ENCODE data around the gene SYN1.

The SYN1 gene

DNA sequence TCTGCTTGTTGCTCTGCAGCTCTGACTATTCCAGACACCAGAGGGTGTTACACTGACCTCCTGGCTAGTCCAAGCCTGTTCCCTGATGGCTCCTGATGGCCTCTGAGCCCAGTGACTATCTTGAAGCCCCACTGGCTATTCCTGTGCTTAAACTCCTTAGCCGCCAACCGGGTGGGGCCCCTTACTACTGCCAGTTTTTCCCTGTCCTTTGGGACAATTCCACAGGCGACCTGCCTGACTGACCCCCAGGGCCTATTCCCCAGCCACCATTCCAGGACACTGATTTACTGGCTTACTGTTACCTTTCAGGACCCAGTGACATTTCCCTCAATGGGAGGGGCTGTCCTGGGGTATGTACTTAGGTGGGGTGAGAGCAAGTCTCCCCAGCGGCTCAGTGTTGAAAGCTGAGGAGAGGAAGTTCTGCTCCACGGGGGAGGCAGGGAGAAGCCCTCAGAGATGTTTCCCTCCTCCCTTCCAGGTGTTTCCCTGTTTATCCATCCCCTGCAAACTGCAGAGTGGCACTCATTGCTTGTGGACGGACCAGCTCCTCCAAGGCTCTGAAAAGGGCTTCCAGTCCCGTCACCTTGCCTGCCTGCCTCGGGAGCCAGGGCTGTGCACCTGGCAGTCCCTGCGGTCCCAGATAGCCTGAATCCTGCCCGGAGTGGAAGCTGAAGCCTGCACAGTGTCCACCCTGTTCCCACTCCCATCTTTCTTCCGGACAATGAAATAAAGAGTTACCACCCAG lies 33.4 kb downstream of the SYN1 start:
- H3K36me3 ChIP-seq (ENCODE audit: insufficient read depth, low read length), result no peaks in the 10 kb centered on the region
- H3K4me2 ChIP-seq (ENCODE audit: insufficient read depth, low read length), result no peak overlapping the region
- no peak overlapping the region for H3K27ac ChIP-seq (ENCODE audit: low read length)
- DNase-seq, result no peak
- H3K4me1 ChIP-seq (ENCODE audit: insufficient read depth, low read length), result peaks cover 25% of the 10 kb centered on the region
- no peak overlapping the region for H2AFZ ChIP-seq (ENCODE audit: low read depth, low read length)
- no peak for TF ChIP-seq EZH2 (IDR thresholded peaks at IDR 0.05; ENCODE audit: borderline replicate concordance, low read depth, low read length, severe bottlenecking)
- TF ChIP-seq, protein P1, sequence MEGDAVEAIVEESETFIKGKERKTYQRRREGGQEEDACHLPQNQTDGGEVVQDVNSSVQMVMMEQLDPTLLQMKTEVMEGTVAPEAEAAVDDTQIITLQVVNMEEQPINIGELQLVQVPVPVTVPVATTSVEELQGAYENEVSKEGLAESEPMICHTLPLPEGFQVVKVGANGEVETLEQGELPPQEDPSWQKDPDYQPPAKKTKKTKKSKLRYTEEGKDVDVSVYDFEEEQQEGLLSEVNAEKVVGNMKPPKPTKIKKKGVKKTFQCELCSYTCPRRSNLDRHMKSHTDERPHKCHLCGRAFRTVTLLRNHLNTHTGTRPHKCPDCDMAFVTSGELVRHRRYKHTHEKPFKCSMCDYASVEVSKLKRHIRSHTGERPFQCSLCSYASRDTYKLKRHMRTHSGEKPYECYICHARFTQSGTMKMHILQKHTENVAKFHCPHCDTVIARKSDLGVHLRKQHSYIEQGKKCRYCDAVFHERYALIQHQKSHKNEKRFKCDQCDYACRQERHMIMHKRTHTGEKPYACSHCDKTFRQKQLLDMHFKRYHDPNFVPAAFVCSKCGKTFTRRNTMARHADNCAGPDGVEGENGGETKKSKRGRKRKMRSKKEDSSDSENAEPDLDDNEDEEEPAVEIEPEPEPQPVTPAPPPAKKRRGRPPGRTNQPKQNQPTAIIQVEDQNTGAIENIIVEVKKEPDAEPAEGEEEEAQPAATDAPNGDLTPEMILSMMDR (IDR thresholded peaks at IDR 0.05; ENCODE audit: borderline replicate concordance, extremely low read depth, low read length, poor library complexity, severe bottlenecking), result no peak
- no peaks in the 10 kb centered on the region for H4K20me1 ChIP-seq (ENCODE audit: insufficient read depth, low read length)
- no peak overlapping the region for H3K9ac ChIP-seq (ENCODE audit: low read depth, low read length)
- H3K9me3 ChIP-seq (ENCODE audit: insufficient read depth, low read length, severe bottlenecking), result no peaks in the 10 kb centered on the region
- no peaks in the 10 kb centered on the region for H3K27me3 ChIP-seq (ENCODE audit: insufficient read depth, low read length, poor library complexity)
- no peak overlapping the region for H3K4me3 ChIP-seq (ENCODE audit: low read depth in 1 of 2, low read length in 2 of 2)
- ATAC-seq (ENCODE audit: insufficient read depth, low read depth), result no peak
- H3K79me2 ChIP-seq (ENCODE audit: insufficient read depth, low read length), result no peaks in the 10 kb centered on the region

DNA sequence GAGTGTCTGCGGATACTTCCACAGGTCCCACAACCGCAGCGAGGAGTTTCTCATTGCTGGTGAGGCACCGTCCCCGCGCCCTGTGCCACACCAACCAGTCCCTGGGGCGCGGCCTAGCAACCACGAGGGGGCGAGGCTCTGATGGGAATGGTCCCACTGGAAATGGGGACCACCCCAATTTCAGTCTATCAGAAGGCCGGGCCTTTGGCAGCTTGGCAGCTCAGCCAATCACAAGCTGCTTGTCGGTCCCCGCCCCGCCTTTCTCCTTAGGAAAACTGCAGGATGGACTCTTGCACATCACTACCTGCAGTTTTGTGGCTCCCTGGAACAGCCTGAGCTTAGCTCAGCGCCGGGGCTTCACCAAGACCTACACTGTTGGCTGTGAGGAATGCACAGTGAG lies 34.4 kb downstream of the SYN1 start:
- no peak for ATAC-seq (ENCODE audit: insufficient read depth, low read depth)
- H3K79me2 ChIP-seq (ENCODE audit: insufficient read depth, low read length), result no peaks in the 10 kb centered on the region

DNA sequence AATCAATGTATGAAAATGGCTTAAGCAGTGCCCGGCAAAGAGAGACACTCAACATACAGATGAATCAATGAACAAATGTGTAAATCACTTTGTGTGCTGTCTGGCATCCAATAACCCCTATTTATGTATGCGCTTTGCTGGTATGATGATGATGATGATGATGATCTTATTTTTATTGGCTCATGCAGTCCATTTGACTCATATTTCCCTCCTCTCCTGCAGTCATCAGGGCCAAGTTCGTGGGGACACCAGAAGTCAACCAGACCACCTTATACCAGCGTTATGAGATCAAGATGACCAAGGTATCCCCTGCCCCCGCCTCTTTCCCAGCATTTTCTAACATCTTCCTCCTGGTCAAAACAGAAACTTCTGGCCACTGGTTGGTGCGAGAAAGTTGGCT lies 34.9 kb downstream of the SYN1 start:
- Histone ChIP-seq H3K4me2 (ENCODE audit: insufficient read depth, low read length) (no peak overlapping the region), H4K20me1 (ENCODE audit: insufficient read depth, low read length) (no peaks in the 10 kb centered on the region), H3K9me3 (ENCODE audit: insufficient read depth, low read length, severe bottlenecking) (no peaks in the 10 kb centered on the region), H3K79me2 (ENCODE audit: insufficient read depth, low read length) (no peaks in the 10 kb centered on the region), H3K36me3 (ENCODE audit: insufficient read depth, low read length) (no peaks in the 10 kb centered on the region), H3K27me3 (ENCODE audit: insufficient read depth, low read length, poor library complexity) (no peaks in the 10 kb centered on the region), H3K27ac (ENCODE audit: low read length) (no peak overlapping the region), H3K4me1 (ENCODE audit: insufficient read depth, low read length) (peaks cover 26% of the 10 kb centered on the region), H3K4me3 (ENCODE audit: low read depth in 1 of 2, low read length in 2 of 2) (no peak overlapping the region), H3K9ac (ENCODE audit: low read depth, low read length) (no peak overlapping the region), H2AFZ (ENCODE audit: low read depth, low read length) (no peak overlapping the region)
- ATAC-seq (ENCODE audit: insufficient read depth, low read depth) (no peak), DNase-seq (no peak)
- TF ChIP-seq, protein P1 (IDR thresholded peaks at IDR 0.05; ENCODE audit: borderline replicate concordance, extremely low read depth, low read length, poor library complexity, severe bottlenecking), result no peak
- TF ChIP-seq EZH2 (IDR thresholded peaks at IDR 0.05; ENCODE audit: borderline replicate concordance, low read depth, low read length, severe bottlenecking), result no peak

More for the DNA sequence above, 34.4 kb downstream of the SYN1 start:
- no peak overlapping the region for H3K27ac ChIP-seq (ENCODE audit: low read length)
- no peaks in the 10 kb centered on the region for H3K9me3 ChIP-seq (ENCODE audit: insufficient read depth, low read length, severe bottlenecking)
- TF ChIP-seq, protein P1 (IDR thresholded peaks at IDR 0.05; ENCODE audit: borderline replicate concordance, extremely low read depth, low read length, poor library complexity, severe bottlenecking), result no peak
- no peak for TF ChIP-seq EZH2 (IDR thresholded peaks at IDR 0.05; ENCODE audit: borderline replicate concordance, low read depth, low read length, severe bottlenecking)
- H3K4me1 ChIP-seq (ENCODE audit: insufficient read depth, low read length), result peaks cover 26% of the 10 kb centered on the region
- H3K4me2 ChIP-seq (ENCODE audit: insufficient read depth, low read length), result no peak overlapping the region
- no peak overlapping the region for H3K9ac ChIP-seq (ENCODE audit: low read depth, low read length)
- H3K27me3 ChIP-seq (ENCODE audit: insufficient read depth, low read length, poor library complexity), result no peaks in the 10 kb centered on the region
- H3K36me3 ChIP-seq (ENCODE audit: insufficient read depth, low read length), result no peaks in the 10 kb centered on the region
- H4K20me1 ChIP-seq (ENCODE audit: insufficient read depth, low read length), result no peaks in the 10 kb centered on the region
- no peak overlapping the region for H2AFZ ChIP-seq (ENCODE audit: low read depth, low read length)
- H3K4me3 ChIP-seq (ENCODE audit: low read depth in 1 of 2, low read length in 2 of 2), result no peak overlapping the region
- DNase-seq, result no peak

All from DND-41 (cell line).